GM19397 (cell line): Measurements from ENCODE around the gene KLHL13.
"Not testable (repeated sequence)": the region's sequence is repeated elsewhere in the genome, so short reads cannot be mapped to it uniquely, and the experiment has no call there.

Source experiments
- ATAC-seq: cut with Tn5 transposase; IDR thresholded peaks from one replicate; pipeline ENCODE4 v1.9.1; 2021; ENCODE audit warnings: mild to moderate bottlenecking, moderate library complexity; ENCODE audit not compliant: unreplicated experiment

Gene KLHL13

GRCh38 chrX:118116713-118117550, at the start of gene KLHL13:
Gene KLHL13 (minus strand): TSS chrX:118116810. CDS start chrX:118028473, 88,337 bp downstream.
- ATAC-seq: no peak

GRCh38 chrX:118164138-118164537, 47.5 kb upstream of the KLHL13 start:
- no peak for ATAC-seq

- no peak for ATAC-seq
These were observed 40.5 kb upstream of the KLHL13 start for GRCh38 chrX:118156953-118157608.

DNA sequence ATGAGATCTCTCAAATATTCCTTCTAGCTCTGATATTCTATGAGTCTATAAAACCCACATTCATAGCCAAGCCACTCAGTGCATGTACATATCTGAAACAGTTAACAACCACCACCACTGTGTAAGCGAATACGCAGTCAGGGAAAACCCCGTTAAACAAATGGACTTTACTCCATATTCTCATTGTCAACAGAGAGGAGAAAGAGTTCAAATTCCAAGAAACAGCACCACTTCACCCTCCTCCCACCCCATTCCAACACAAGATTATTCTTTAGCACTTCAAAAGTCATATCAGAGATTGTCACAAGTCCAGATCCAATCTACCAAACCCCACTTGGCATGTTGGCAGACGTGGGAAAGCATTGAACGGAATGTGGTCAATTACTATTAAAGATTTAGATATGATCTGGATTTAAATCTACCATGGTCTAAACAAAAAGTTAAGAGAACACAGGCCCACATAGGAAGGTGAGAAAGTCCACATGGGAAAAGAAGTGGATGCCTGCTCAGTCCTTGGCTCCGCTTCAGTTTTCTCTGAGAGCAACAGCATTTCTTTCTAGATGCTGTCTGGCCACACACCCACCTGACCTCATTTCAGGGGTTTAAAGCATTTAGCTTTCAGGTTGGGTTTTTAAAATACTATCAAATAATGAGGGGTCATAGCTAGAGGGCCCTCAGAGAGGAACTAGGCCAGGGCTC, 39.8 kb upstream of the KLHL13 start:
- ATAC-seq: no peak

DNA sequence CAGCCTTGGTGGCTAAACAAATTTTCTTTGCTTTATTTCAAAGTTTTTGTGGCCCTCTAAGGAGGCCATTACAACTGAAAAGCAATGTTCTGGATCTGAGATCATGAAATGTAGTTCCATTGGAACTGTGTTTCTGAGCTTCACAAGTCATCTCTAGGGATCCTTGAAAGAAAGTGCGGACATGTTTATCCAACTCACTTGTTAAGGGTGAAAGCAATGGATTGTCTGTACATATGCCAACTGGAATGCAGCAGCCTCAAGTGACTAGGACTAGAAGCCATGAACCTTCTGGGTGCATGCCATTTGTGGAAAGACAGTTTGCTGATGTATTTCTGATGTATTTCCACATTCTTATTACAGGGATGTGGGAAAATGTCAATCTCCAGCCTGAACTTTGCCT, 36.7 kb upstream of the KLHL13 start:
- ATAC-seq: no peak

GRCh38 chrX:118152721-118153120, 36.1 kb upstream of the KLHL13 start:
- no peak for ATAC-seq

- ATAC-seq: no peak
These were observed 32.1 kb upstream of the KLHL13 start for GRCh38 chrX:118148737-118149136.

- ATAC-seq: not testable (repeated sequence)
These were observed 31.2 kb upstream of the KLHL13 start for GRCh38 chrX:118147771-118148170.

- no peak for ATAC-seq
These were observed 27.0 kb upstream of the KLHL13 start for GRCh38 chrX:118143578-118143977.

GRCh38 chrX:118131336-118131735, 14.7 kb upstream of the KLHL13 start:
- no peak for ATAC-seq

DNA sequence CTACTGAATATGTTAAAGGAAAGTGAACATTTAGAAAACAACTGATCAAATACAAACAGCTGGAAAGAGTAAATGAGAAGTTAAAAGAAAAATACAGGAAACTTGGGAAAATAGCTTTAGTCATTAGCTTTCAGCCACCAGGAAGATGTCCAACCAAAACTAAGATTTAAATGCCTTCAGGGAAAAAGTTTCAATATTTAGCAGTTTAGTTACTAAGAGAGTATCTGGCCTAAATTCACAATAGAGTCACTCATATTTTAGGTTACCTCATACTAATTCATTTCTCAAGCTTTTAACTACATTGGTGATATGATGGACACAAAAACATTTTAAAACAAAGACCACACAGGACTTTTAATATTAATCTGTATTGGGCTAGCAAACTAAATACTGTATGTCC, 13.1 kb upstream of the KLHL13 start:
- no peak for ATAC-seq

- ATAC-seq: no peak
These were observed 12.1 kb upstream of the KLHL13 start for GRCh38 chrX:118128724-118129123.

GRCh38 chrX:118126286-118126685, 9.7 kb upstream of the KLHL13 start:
- ATAC-seq: no peak

GRCh38 chrX:118124243-118124642, 7.6 kb upstream of the KLHL13 start:
- not testable (repeated sequence) for ATAC-seq

- ATAC-seq: no peak
These were observed 1.1 kb upstream of the KLHL13 start for GRCh38 chrX:118117741-118118140.

- ATAC-seq: no peak
These were observed 477 bp downstream of the KLHL13 start for GRCh38 chrX:118115953-118116712.

- no peak for ATAC-seq
These were observed 1.6 kb downstream of the KLHL13 start for GRCh38 chrX:118114971-118115370.

GRCh38 chrX:118109065-118109464, 7.5 kb downstream of the KLHL13 start:
- no peak for ATAC-seq

- ATAC-seq: no peak
These were observed 8.3 kb downstream of the KLHL13 start for GRCh38 chrX:118108304-118108703.

DNA sequence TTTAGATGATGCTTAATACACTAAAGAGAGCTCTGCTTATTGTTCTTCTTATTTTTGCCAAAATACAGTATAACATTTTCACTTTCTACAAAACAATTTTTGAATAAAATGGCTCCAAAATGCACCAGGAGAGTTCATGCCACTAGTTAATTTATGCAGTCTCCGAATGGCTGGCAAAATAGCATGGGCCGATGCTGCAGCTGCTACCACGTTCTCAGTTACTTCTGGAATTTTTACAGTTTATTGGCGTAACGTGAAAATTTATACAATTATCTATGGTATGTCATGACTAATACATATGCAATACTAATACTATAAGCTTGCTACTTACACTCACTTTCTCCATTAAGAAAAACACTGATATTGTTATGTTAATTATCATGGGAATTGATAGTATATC, 16.5 kb downstream of the KLHL13 start:
- ATAC-seq: no peak

- ATAC-seq: no peak
These were observed 28.5 kb downstream of the KLHL13 start for GRCh38 chrX:118088084-118088483.
